HG02623 (cell line): ENCODE results near the gene C11orf68.
A peak's percentile ranks its signal among the peaks of the same experiment; 100 is the strongest.

ENCODE experiments used
- ATAC-seq: cut with Tn5 transposase; IDR thresholded peaks from one replicate; pipeline ENCODE4 v1.9.1; 2021; ENCODE audit warnings: moderate library complexity; ENCODE audit not compliant: unreplicated experiment

Gene C11orf68

GRCh38 chr11:65891219-65892136 is 27.4 kb downstream of the C11orf68 start:
- ATAC-seq: no peak

GRCh38 chr11:65890324-65891218 is 28.3 kb downstream of the C11orf68 start, which contains the start of gene CCDC85B:
CCDC85B (plus strand) TSS chr11:65890673; CDS start chr11:65890784, 111 bp downstream.
- peak; percentile 57 for ATAC-seq

DNA sequence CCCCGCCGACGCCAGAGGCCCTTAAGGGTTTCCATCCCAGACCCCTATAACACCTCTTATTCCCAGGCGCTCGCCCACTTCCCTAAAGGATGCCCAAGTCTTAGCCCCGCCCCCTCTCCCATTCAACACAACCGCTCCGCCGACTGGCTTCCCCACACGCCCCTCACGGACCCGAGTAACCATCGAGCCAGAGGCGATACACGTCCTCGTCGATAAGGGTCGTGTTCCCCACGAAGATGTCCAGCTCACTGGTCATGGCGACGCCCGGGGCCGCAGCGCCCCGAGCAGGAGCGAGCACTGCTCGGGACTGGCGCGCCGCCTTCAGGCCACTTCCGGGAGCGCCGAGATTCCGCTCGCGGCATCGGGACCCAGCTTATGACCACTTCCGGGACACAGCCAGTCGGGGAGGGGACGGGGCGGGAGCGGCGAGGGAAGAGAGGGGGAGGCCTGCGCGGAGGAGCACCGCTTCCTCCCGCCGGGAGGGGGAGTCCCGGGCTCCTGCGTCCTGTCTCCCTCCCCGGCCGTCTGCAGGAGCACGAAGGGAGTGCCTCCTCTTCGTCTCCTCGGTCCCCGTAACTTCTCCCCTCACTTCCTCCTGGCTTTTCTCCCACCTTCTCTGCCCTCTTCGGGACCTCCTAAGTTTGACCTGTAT is 30.6 kb downstream of the C11orf68 start, which contains the start of gene FIBP:
Gene FIBP, minus strand, starts transcription at position 309 of the 652 bp plus-strand sequence. Its CDS starts 53 bp downstream, at position 256.
- peak; percentile 41 for ATAC-seq

- no peak for ATAC-seq
Observed at GRCh38 chr11:65887723-65888162, 31.1 kb downstream of the C11orf68 start.

GRCh38 chr11:65886826-65887722 is 31.8 kb downstream of the C11orf68 start:
- ATAC-seq: no peak

- no peak for ATAC-seq
Observed at GRCh38 chr11:65885808-65886536, 32.9 kb downstream of the C11orf68 start.

DNA sequence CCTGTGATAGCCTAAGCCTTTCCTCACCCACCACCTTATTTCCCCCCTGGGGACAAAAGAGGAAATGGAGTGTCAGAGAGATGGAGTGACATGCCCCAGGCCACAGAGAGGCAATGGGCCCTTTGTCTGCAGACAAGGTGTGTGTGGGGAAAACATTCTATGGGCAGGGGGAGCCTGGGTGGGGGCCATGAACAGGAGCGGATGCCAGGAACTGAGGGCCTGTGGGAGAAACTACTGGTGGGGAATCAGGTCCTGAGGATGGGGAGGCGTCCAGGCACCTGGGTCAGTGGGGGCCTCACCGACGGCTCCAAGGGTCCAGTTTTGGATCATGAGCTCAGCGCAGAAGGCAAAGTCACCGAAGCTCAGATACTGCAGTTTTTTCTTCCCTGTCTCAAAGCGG is 33.6 kb downstream of the C11orf68 start:
- ATAC-seq: no peak

- no peak for ATAC-seq
Observed at GRCh38 chr11:65884716-65885092, 34.2 kb downstream of the C11orf68 start.

DNA sequence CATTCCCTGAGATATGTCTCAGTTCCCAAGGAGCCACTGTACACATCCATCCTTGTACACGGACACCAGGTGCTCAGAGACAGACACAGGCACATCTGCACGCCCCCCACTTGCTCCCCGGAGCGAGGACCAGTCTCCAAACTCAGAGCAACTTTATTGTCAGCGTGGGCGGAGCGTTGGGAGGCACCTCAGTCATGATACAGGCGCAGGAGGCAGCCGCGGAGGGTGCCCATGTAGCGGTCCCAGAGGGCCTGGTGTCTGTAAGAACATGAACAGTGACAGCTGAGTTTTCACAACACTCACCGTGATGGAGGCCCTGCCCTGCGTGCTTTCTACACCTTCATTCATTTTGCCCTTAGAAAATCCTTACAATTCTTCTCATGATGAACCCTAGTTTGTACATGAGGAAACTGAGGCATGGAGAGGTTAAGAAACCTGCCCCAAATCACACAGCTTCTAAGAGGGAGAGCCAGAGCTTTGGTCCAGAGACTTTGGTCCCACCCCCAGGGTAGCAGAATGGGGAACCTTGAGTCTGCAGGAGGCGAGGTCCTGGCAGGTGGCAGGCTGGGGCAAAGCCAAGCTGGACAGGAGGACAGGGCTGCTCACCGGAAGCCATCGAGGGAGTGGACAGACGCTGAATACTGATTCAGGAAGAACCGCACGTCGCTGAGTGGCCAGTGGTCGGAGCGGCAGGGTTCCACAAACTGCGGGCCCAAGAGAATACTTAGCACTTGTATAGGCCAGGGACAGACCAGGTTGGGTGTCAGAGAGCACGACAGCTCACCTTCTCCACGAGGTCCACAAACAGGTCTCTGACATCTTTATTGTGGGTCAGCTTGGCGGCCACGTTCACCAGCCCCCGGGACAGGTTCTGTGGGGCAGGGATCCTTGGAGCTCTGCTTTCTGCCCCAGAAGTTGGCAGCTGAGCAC is 34.8 kb downstream of the C11orf68 start:
- no peak for ATAC-seq

- ATAC-seq: no peak
Observed at GRCh38 chr11:65883058-65883761, 35.7 kb downstream of the C11orf68 start.

GRCh38 chr11:65882120-65883057 is 36.5 kb downstream of the C11orf68 start:
- ATAC-seq: no peak

DNA sequence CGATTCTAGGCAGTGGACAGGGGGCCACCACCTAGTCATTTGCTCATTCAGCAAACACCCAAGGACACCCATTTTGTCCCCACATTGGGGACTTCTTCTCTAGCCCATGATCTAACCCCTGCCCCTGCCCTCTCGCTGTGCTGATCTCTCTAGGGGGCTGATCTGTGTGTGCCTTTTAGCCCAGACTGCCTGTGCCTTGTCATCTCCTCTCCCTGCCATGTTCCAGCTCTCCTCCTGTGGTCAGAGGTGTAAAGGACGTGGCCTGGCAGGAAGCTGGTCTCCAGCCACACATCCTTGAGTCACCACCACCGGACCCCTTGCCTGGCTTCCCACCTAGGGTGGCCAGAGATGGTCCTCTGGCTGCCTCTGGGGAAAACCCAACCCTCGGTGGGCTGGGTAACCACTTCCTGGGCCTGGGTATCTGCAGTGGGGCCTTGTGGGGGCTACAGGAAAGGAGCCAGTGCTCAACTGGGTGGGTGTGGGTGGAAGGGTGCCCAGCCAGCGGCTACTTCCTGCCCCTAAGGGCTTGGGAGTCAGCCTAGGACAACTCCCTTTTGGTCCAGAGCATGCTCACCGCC is 37.9 kb downstream of the C11orf68 start:
- ATAC-seq: no peak

DNA sequence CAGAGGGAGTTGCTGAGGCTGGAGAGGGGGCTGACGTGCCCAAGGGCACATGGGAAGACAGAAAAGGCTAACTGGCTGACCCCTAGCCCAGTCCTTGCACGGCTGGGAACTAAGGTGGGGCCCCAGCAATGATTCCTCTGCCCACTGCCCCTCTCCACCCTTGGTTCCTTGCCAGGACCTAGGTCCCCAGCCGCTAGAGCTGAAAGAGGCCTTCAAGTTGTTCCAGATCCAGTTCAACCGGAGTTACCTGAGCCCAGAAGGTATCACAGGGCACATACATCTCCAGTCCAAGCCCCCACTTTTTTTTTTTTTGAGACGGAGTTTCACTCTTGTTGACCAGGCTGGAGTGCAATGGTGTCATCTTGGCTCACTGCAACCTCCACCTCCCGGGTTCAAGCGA is 38.8 kb downstream of the C11orf68 start:
- ATAC-seq: no peak

DNA sequence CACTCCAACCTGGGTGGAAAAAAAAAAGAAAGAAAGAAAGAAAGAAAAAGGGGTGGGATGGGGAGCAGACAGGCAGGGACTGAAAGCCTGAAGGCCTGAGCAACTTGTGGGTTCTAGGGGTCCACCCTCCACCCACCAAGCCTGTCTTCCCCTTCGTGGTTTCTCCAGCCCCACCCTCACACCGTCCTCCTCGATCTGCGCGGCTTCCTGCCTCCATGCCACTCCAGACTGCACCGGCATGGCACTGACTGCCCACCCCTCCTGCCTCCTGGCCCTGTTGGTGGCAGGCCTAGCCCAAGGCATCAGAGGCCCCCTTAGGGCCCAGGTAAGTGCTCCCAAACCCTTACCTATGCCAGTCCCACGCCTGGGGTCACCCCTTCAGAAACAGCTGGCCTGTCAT is 39.2 kb downstream of the C11orf68 start, which contains the start of gene CTSW:
Gene CTSW, plus strand, starts transcription at position 221 of the 400 bp plus-strand sequence. Its CDS starts 18 bp downstream, at position 239.
- no peak for ATAC-seq

- ATAC-seq: peak; percentile 77
Observed at GRCh38 chr11:65873318-65874156, 45.3 kb downstream of the C11orf68 start.
